ENCODE data around the gene TYW3. TPM values are rescaled to one million over a fixed set of nuclear protein-coding genes. Genes with fewer than 3 reads are reported as not detected.

TYW3 gene
- total RNA-seq, 1 experiment from 2014 or later = 16.2 TPM

- peaks cover 17% of the 10 kb centered on the region for H3K36me3 Mint-ChIP-seq (ENCODE audit: insufficient read depth, unreplicated experiment)
- no peaks in the 10 kb centered on the region for H3K36me3 ChIP-seq (ENCODE audit: control insufficient read depth, insufficient read depth, low read length)
- BruUV-seq (replicated peaks) = no TSS peak
- no peaks in the 10 kb centered on the region for H3K9me3 ChIP-seq
- H3K4me1 Mint-ChIP-seq (ENCODE audit: low read depth, unreplicated experiment) = no peaks in the 10 kb centered on the region
- CTCF ChIA-PET = no interaction called here
- TF ChIP-seq CTCF (IDR thresholded peaks at IDR 0.05; ENCODE audit: insufficient read depth in 1 of 2, low read depth in 1 of 2, low read length in 1 of 2, severe bottlenecking in 1 of 2, unreplicated experiment in 1 of 2) = no peak
- H3K27ac Mint-ChIP-seq (ENCODE audit: unreplicated experiment) = no peak overlapping the region
- no peaks in the 10 kb centered on the region for H3K27me3 ChIP-seq (replicated peaks; ENCODE audit: control insufficient read depth, insufficient read depth, low read length)
- intact Hi-C loops (cut with micrococcal nuclease; ENCODE audit: unreplicated experiment) = no loop called here
- POLR2A ChIA-PET = no interaction called here
- no peak for DNase-seq
- no peaks in the 10 kb centered on the region for H3K27me3 Mint-ChIP-seq (ENCODE audit: insufficient read depth, unreplicated experiment)
- no peak overlapping the region for H3K4me3 ChIP-seq (ENCODE audit: low read depth, low read length)
- no peak overlapping the region for H3K4me3 Mint-ChIP-seq (ENCODE audit: unreplicated experiment)
- H3K9me3 Mint-ChIP-seq (ENCODE audit: unreplicated experiment) = no peaks in the 10 kb centered on the region
- H3K4me1 ChIP-seq = no peaks in the 10 kb centered on the region
Observed at GRCh38 chr1:74699331-74699730, 33.6 kb upstream of the TYW3 start.

- no peaks in the 10 kb centered on the region for H3K27me3 Mint-ChIP-seq (ENCODE audit: insufficient read depth, unreplicated experiment)
- no peaks in the 10 kb centered on the region for H3K4me1 ChIP-seq
- H3K9me3 Mint-ChIP-seq (ENCODE audit: unreplicated experiment) = no peaks in the 10 kb centered on the region
- no peaks in the 10 kb centered on the region for H3K4me1 Mint-ChIP-seq (ENCODE audit: low read depth, unreplicated experiment)
- H3K4me3 ChIP-seq (ENCODE audit: low read depth, low read length) = no peak overlapping the region
- H3K36me3 ChIP-seq (ENCODE audit: control insufficient read depth, insufficient read depth, low read length) = no peaks in the 10 kb centered on the region
- no peak for TF ChIP-seq CTCF (IDR thresholded peaks at IDR 0.05; ENCODE audit: insufficient read depth in 1 of 2, low read depth in 1 of 2, low read length in 1 of 2, severe bottlenecking in 1 of 2, unreplicated experiment in 1 of 2)
- ChIA-PET CTCF (no interaction called here), POLR2A (no interaction called here)
- no TSS peak for BruUV-seq (replicated peaks)
- no peak overlapping the region for H3K27ac Mint-ChIP-seq (ENCODE audit: unreplicated experiment)
- H3K4me3 Mint-ChIP-seq (ENCODE audit: unreplicated experiment) = no peak overlapping the region
- no peak for DNase-seq
- H3K9me3 ChIP-seq = no peaks in the 10 kb centered on the region
- no peaks in the 10 kb centered on the region for H3K27me3 ChIP-seq (replicated peaks; ENCODE audit: control insufficient read depth, insufficient read depth, low read length)
- intact Hi-C loops (cut with micrococcal nuclease; ENCODE audit: unreplicated experiment) = no loop called here
- H3K36me3 Mint-ChIP-seq (ENCODE audit: insufficient read depth, unreplicated experiment) = peaks cover 17% of the 10 kb centered on the region
Observed at GRCh38 chr1:74703386-74704182, 29.4 kb upstream of the TYW3 start.

- Histone ChIP-seq H3K4me3 (ENCODE audit: low read depth, low read length) (no peak overlapping the region), H3K4me1 (no peaks in the 10 kb centered on the region; the same call in 1 of the 2 replicates), H3K9me3 (no peaks in the 10 kb centered on the region), H3K27me3 (replicated peaks; ENCODE audit: control insufficient read depth, insufficient read depth, low read length) (no peaks in the 10 kb centered on the region), H3K36me3 (ENCODE audit: control insufficient read depth, insufficient read depth, low read length) (no peaks in the 10 kb centered on the region; the same call in 1 of the 2 replicates)
- ChIA-PET POLR2A (interaction anchor here (0.7 to 1.2 kb wide), 2 partner anchors 19 to 20 kb away, joined by 4 to 5 read pairs; partner anchors contain the start of genes CRYZ and TYW3), CTCF (interaction anchor here (1.3 kb wide), 1 partner anchor 20 kb away, joined by 6 read pairs; the partner anchor contains the start of genes CRYZ and TYW3)
- Mint-ChIP-seq H3K9me3 (ENCODE audit: unreplicated experiment) (no peaks in the 10 kb centered on the region), H3K27ac (ENCODE audit: unreplicated experiment) (no peak overlapping the region), H3K4me3 (ENCODE audit: unreplicated experiment) (no peak overlapping the region), H3K36me3 (ENCODE audit: insufficient read depth, unreplicated experiment) (peaks cover 22% of the 10 kb centered on the region), H3K4me1 (ENCODE audit: low read depth, unreplicated experiment) (no peaks in the 10 kb centered on the region), H3K27me3 (ENCODE audit: insufficient read depth, unreplicated experiment) (no peaks in the 10 kb centered on the region)
- TF ChIP-seq CTCF (IDR thresholded peaks at IDR 0.05; ENCODE audit: insufficient read depth in 1 of 2, low read depth in 1 of 2, low read length in 1 of 2, severe bottlenecking in 1 of 2, unreplicated experiment in 1 of 2) = no peak
- BruUV-seq (replicated peaks) = no TSS peak
- intact Hi-C loops (cut with micrococcal nuclease; ENCODE audit: unreplicated experiment) = loop anchor here (1.0 kb wide), 1 partner anchor 20 kb away; the partner anchor contains the start of genes CRYZ and TYW3
- DNase-seq = peak in 1 of 2 experiments; percentile 47
Observed at GRCh38 chr1:74712881-74713280, 20.1 kb upstream of the TYW3 start.
